Measurements from ENCODE around the gene CTDP1.

GRCh38 chr18:79679552-79680099 lies at the start of gene CTDP1:
- TF ChIP-seq, protein P1, sequence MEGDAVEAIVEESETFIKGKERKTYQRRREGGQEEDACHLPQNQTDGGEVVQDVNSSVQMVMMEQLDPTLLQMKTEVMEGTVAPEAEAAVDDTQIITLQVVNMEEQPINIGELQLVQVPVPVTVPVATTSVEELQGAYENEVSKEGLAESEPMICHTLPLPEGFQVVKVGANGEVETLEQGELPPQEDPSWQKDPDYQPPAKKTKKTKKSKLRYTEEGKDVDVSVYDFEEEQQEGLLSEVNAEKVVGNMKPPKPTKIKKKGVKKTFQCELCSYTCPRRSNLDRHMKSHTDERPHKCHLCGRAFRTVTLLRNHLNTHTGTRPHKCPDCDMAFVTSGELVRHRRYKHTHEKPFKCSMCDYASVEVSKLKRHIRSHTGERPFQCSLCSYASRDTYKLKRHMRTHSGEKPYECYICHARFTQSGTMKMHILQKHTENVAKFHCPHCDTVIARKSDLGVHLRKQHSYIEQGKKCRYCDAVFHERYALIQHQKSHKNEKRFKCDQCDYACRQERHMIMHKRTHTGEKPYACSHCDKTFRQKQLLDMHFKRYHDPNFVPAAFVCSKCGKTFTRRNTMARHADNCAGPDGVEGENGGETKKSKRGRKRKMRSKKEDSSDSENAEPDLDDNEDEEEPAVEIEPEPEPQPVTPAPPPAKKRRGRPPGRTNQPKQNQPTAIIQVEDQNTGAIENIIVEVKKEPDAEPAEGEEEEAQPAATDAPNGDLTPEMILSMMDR (IDR thresholded peaks at IDR 0.05 in 2 of 3, conservative IDR thresholded peaks at IDR 0.05 in 1 of 3; ENCODE audit: borderline replicate concordance in 1 of 3, insufficient read depth in 1 of 3, low read depth in 2 of 3, low read length in 2 of 3), result no peak
- no peak for TF ChIP-seq RAD21 (IDR thresholded peaks at IDR 0.05; ENCODE audit: low read depth)
- TF ChIP-seq EGR1 (IDR thresholded peaks at IDR 0.05; ENCODE audit: low read depth), result no peak
- TF ChIP-seq EZH2 (IDR thresholded peaks at IDR 0.05), result no peak
- TF ChIP-seq, protein P2, sequence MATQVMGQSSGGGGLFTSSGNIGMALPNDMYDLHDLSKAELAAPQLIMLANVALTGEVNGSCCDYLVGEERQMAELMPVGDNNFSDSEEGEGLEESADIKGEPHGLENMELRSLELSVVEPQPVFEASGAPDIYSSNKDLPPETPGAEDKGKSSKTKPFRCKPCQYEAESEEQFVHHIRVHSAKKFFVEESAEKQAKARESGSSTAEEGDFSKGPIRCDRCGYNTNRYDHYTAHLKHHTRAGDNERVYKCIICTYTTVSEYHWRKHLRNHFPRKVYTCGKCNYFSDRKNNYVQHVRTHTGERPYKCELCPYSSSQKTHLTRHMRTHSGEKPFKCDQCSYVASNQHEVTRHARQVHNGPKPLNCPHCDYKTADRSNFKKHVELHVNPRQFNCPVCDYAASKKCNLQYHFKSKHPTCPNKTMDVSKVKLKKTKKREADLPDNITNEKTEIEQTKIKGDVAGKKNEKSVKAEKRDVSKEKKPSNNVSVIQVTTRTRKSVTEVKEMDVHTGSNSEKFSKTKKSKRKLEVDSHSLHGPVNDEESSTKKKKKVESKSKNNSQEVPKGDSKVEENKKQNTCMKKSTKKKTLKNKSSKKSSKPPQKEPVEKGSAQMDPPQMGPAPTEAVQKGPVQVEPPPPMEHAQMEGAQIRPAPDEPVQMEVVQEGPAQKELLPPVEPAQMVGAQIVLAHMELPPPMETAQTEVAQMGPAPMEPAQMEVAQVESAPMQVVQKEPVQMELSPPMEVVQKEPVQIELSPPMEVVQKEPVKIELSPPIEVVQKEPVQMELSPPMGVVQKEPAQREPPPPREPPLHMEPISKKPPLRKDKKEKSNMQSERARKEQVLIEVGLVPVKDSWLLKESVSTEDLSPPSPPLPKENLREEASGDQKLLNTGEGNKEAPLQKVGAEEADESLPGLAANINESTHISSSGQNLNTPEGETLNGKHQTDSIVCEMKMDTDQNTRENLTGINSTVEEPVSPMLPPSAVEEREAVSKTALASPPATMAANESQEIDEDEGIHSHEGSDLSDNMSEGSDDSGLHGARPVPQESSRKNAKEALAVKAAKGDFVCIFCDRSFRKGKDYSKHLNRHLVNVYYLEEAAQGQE (IDR thresholded peaks at IDR 0.05; ENCODE audit: low read depth), result no peak
- TF ChIP-seq, protein P3, sequence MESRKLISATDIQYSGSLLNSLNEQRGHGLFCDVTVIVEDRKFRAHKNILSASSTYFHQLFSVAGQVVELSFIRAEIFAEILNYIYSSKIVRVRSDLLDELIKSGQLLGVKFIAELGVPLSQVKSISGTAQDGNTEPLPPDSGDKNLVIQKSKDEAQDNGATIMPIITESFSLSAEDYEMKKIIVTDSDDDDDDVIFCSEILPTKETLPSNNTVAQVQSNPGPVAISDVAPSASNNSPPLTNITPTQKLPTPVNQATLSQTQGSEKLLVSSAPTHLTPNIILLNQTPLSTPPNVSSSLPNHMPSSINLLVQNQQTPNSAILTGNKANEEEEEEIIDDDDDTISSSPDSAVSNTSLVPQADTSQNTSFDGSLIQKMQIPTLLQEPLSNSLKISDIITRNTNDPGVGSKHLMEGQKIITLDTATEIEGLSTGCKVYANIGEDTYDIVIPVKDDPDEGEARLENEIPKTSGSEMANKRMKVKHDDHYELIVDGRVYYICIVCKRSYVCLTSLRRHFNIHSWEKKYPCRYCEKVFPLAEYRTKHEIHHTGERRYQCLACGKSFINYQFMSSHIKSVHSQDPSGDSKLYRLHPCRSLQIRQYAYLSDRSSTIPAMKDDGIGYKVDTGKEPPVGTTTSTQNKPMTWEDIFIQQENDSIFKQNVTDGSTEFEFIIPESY (IDR thresholded peaks at IDR 0.05; ENCODE audit: extremely low read depth, insufficient replicate concordance, low read length), result no peak
- no peak for TF ChIP-seq SP1 (IDR thresholded peaks at IDR 0.05; ENCODE audit: low read depth)
- no peak for TF ChIP-seq POLR2A (IDR thresholded peaks at IDR 0.05; ENCODE audit: borderline replicate concordance, extremely low read depth, insufficient read depth, insufficient read length)
- TF ChIP-seq TCF7L2 (IDR thresholded peaks at IDR 0.05; ENCODE audit: borderline replicate concordance, extremely low read depth, insufficient read depth, insufficient read length), result no peak
- TF ChIP-seq SIN3A (IDR thresholded peaks at IDR 0.05; ENCODE audit: low read depth), result no peak
- peak; percentile 54; the same call in 1 of the 2 replicates for TF ChIP-seq POLR2AphosphoS5 (IDR thresholded peaks at IDR 0.05; ENCODE audit: low read depth, low read length)
- no peak for TF ChIP-seq MAX (IDR thresholded peaks at IDR 0.05)
